Keratinocyte (primary cell): ENCODE data around the gene ATL1. TPM values are rescaled to one million over a fixed set of nuclear protein-coding genes. Genes with fewer than 3 reads are reported as not detected.

Experiments
- DNase-seq: peaks from one replicate; pipeline ENCODE4 v3.0.0-alpha.2; 2011; ENCODE audit warnings: low read depth, missing footprints, low spot score
- FAIRE-seq: peaks from 2 replicates; lab custom pipeline; 2011; peaks lifted over from hg19 to GRCh38; lab: Jason Lieb, UNC
- H2AFZ ChIP-seq: 2 replicates; pipeline ENCODE4 v1.6.0; 2012; ENCODE audit warnings: low read length, control low read depth, inconsistent platforms; ENCODE audit not compliant: control insufficient read depth
- H3K27ac ChIP-seq: 2 replicates; pipeline ENCODE4 v1.5.1; 2011; ENCODE audit warnings: low read length; ENCODE audit not compliant: control insufficient read depth, insufficient read depth
- H3K27me3 ChIP-seq: 3 replicates; pipeline ENCODE4 v1.6.0; 2011; ENCODE audit warnings: low read length; ENCODE audit not compliant: control insufficient read depth, insufficient read depth; ENCODE audit errors: extremely low read depth
- H3K36me3 ChIP-seq, 2 experiments: 2 replicates in 1 of 2; 3 replicates in 1 of 2; pipeline ENCODE4 v1.5.1; 2011; ENCODE audit warnings: low read length in 2 of 2, mild to moderate bottlenecking in 1 of 2; ENCODE audit not compliant: control insufficient read depth in 2 of 2, insufficient read depth in 2 of 2; ENCODE audit errors: extremely low read depth in 1 of 2
- H3K4me1 ChIP-seq: 3 replicates; pipeline ENCODE4 v1.5.1; 2011; ENCODE audit warnings: low read length; ENCODE audit not compliant: control insufficient read depth, insufficient read depth; ENCODE audit errors: extremely low read depth
- H3K4me2 ChIP-seq: 3 replicates; pipeline ENCODE4 v1.6.0; 2011; ENCODE audit warnings: low read depth, low read length; ENCODE audit not compliant: control insufficient read depth, insufficient read depth; ENCODE audit errors: extremely low read depth
- H3K4me3 ChIP-seq, 3 experiments: fragments of 200-600 bp in 1 of 3; sonication (generic) in 1 of 3; 2 replicates in 2 of 3; 3 replicates in 1 of 3; pipeline ENCODE4 v1.5.1; 2011 to 2016; ENCODE audit warnings: low read length in 3 of 3, mild to moderate bottlenecking in 3 of 3, control low read depth in 2 of 3, inconsistent platforms in 1 of 3, low read depth in 1 of 3, mixed read lengths in 1 of 3, mixed run types in 1 of 3, moderate library complexity in 1 of 3; ENCODE audit not compliant: control insufficient read depth in 2 of 3, insufficient read depth in 2 of 3; ENCODE audit errors: extremely low read depth in 1 of 3
- H3K79me2 ChIP-seq: 2 replicates; pipeline ENCODE4 v1.6.0; 2012; ENCODE audit warnings: low read length; ENCODE audit not compliant: control insufficient read depth, insufficient read depth
- H3K9ac ChIP-seq: 3 replicates; pipeline ENCODE4 v1.6.0; 2011; ENCODE audit warnings: low read length; ENCODE audit not compliant: control insufficient read depth, insufficient read depth; ENCODE audit errors: extremely low read depth
- H3K9me1 ChIP-seq: 3 replicates; pipeline ENCODE4 v1.6.0; 2011; ENCODE audit warnings: low read length; ENCODE audit not compliant: control insufficient read depth, insufficient read depth; ENCODE audit errors: extremely low read depth
- H3K9me3 ChIP-seq: 2 replicates; pipeline ENCODE4 v1.5.1; 2012; ENCODE audit warnings: low read depth, low read length; ENCODE audit not compliant: control insufficient read depth
- H4K20me1 ChIP-seq: 3 replicates; pipeline ENCODE4 v1.6.0; 2011; ENCODE audit warnings: low read length; ENCODE audit not compliant: control insufficient read depth, insufficient read depth; ENCODE audit errors: extremely low read depth
- EZH2 ChIP-seq: IDR thresholded peaks from one replicate; pipeline ENCODE4 v1.6.1; 2012; ENCODE audit warnings: inconsistent platforms, mild to moderate bottlenecking, low read length, moderate library complexity
- dilution Hi-C: fragments of 300-500 bp; cut with MboI; formaldehyde crosslinking; loops from one replicate; pipeline ENCODE4 v1.7.0; 2020; ENCODE audit warnings: low sequenced_read_pairs; ENCODE audit not compliant: extremely low pct_ligation_motif_present
- polyA plus RNA-seq, 5 experiments: library from polyadenylated mRNA; depleted of rRNA in 3 of 5; stranded (reverse) in 3 of 5; stranded (forward) in 1 of 5; unstranded in 1 of 5; fragments of >200 nt; gene quantifications; 1 replicate in 1 of 5; 2 replicates in 3 of 5; 3 replicates in 1 of 5; pipeline versions ENCODE4 v1.2.1 to v1.2.3, GENCODE V29; 2011 to 2012; ENCODE audit warnings: missing spikeins in 2 of 5, low read depth in 1 of 5, low replicate concordance in 1 of 5
- TF ChIP-seq, protein P1 (sequence below), 3 experiments: IDR thresholded peaks in 1 of 3; conservative IDR thresholded peaks in 1 of 3; optimal IDR thresholded peaks in 1 of 3; 2 replicates in 2 of 3; 3 replicates in 1 of 3; pipeline versions ENCODE3 to v1.5.1; 2011; ENCODE audit warnings: low read length in 3 of 3, mild to moderate bottlenecking in 3 of 3, moderate library complexity in 2 of 3, control low read depth in 1 of 3, inconsistent platforms in 1 of 3; ENCODE audit not compliant: insufficient read depth in 2 of 3; ENCODE audit errors: extremely low read depth in 1 of 3

Gene ATL1
- polyA plus RNA-seq, 1 donor (not counting 4 experiments of a cell fraction or from before 2014, with no cell fraction given) = 3.6 TPM

DNA sequence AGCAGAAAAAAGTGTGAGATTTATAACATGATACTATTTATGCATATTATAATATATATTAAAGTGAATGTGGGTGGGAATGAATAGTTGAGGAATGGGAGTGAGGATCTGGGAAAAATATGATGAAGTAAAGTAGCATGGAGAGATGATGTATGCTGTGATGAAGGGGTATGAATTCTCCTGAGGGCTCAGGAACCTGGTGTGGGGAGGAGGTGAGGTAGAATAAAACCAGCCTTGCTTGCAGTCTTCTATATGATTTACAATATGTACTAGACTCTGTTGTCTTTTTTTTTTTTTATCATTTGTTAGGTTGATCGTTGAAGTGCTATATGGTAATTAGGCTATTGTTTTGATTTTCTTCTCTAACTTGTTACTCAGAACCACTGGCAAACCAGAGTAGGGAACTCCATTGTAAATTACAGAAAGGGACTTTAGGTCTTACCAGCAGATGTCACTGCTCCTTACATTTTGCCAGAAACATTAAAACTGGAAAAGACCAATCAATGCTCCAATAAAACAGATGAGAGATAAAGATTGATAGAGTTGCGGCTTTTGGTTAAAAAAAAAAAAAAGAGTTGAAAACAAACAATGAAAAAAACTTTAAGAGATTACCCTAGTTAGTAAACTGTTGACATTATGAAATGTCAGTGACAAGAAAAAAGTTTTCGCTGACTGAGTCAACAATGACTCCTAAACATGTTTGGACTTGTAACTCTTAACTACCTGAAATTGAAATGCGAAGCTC is 39.9 kb downstream of the ATL1 start:
- peak; percentile 17 for DNase-seq
- H2AFZ ChIP-seq = no peak overlapping the region
- H4K20me1 ChIP-seq = no peaks in the 10 kb centered on the region
- TF ChIP-seq, protein P1, sequence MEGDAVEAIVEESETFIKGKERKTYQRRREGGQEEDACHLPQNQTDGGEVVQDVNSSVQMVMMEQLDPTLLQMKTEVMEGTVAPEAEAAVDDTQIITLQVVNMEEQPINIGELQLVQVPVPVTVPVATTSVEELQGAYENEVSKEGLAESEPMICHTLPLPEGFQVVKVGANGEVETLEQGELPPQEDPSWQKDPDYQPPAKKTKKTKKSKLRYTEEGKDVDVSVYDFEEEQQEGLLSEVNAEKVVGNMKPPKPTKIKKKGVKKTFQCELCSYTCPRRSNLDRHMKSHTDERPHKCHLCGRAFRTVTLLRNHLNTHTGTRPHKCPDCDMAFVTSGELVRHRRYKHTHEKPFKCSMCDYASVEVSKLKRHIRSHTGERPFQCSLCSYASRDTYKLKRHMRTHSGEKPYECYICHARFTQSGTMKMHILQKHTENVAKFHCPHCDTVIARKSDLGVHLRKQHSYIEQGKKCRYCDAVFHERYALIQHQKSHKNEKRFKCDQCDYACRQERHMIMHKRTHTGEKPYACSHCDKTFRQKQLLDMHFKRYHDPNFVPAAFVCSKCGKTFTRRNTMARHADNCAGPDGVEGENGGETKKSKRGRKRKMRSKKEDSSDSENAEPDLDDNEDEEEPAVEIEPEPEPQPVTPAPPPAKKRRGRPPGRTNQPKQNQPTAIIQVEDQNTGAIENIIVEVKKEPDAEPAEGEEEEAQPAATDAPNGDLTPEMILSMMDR (optimal IDR thresholded peaks at IDR 0.05 in 1 of 3, IDR thresholded peaks at IDR 0.05 in 1 of 3, conservative IDR thresholded peaks at IDR 0.05 in 1 of 3; ENCODE audit: extremely low read depth in 1 of 3, insufficient read depth in 2 of 3, low read length in 3 of 3) = peak in 2 of 3 experiments; percentile 15 to 40
- TF ChIP-seq EZH2 = no peak
- H3K9me1 ChIP-seq = no peaks in the 10 kb centered on the region
- no peak overlapping the region for H3K9ac ChIP-seq
- no peaks in the 10 kb centered on the region for H3K27me3 ChIP-seq
- H3K4me3 ChIP-seq = no peak overlapping the region
- H3K36me3 ChIP-seq = no peaks in the 10 kb centered on the region
- H3K27ac ChIP-seq = peak overlapping the region; percentile 54
- peaks cover 26% of the 10 kb centered on the region for H3K4me1 ChIP-seq
- H3K4me2 ChIP-seq = peak overlapping the region; percentile 63
- H3K79me2 ChIP-seq = no peaks in the 10 kb centered on the region
- H3K9me3 ChIP-seq = no peaks in the 10 kb centered on the region
- FAIRE-seq = peak; percentile 71
- dilution Hi-C loops = no loop called here

DNA sequence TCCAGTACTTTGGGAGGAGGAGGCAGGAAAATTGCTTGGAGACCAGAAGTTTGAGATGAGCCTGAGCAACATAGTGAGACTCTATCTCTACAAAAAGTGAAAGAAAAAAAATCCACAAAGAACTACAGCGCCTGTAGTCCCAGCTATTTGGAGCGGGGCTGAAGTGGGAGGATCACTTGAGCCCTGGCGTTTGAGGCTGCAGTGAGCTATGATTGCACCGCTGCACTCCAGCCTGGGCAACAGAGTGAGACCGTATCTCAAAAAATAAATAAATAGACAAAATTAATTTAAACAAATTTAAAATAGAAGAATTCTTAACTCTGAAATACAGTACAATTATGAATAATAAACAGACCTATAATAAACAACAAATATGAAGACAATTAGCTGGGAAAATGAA is 40.9 kb downstream of the ATL1 start:
- no peaks in the 10 kb centered on the region for H4K20me1 ChIP-seq
- TF ChIP-seq, protein P1 (optimal IDR thresholded peaks at IDR 0.05 in 1 of 3, IDR thresholded peaks at IDR 0.05 in 1 of 3, conservative IDR thresholded peaks at IDR 0.05 in 1 of 3; ENCODE audit: extremely low read depth in 1 of 3, insufficient read depth in 2 of 3, low read length in 3 of 3) = no peak
- TF ChIP-seq EZH2 = no peak

More for the DNA sequence above, 40.9 kb downstream of the ATL1 start:
- Histone ChIP-seq H3K9me3 (no peaks in the 10 kb centered on the region), H3K79me2 (no peaks in the 10 kb centered on the region), H3K9me1 (no peaks in the 10 kb centered on the region), H3K9ac (no peak overlapping the region), H3K4me2 (peak overlapping the region; percentile 63), H3K27ac (peak overlapping the region; percentile 54), H3K36me3 (no peaks in the 10 kb centered on the region), H3K4me3 (peak overlapping the region in 1 of 3 experiments; percentile 26), H3K27me3 (no peaks in the 10 kb centered on the region), H2AFZ (peak overlapping the region; percentile 14), H3K4me1 (peaks cover 26% of the 10 kb centered on the region)
- no peak for FAIRE-seq
- DNase-seq = no peak
- dilution Hi-C loops = no loop called here
